B cell (primary cell): ENCODE measurements around the gene PRKCQ.

Source experiments
- EZH2 ChIP-seq: IDR thresholded peaks from 2 replicates; pipeline ENCODE4 v1.6.1; 2012; ENCODE audit warnings: borderline replicate concordance, low read depth, mild to moderate bottlenecking, moderate library complexity, low read length; ENCODE audit not compliant: insufficient read depth, poor library complexity, severe bottlenecking
- TF ChIP-seq, protein P1 (sequence below): fragments of 200-600 bp; IDR thresholded peaks from one replicate; pipeline ENCODE4 v1.8.0; 2022; ENCODE audit warnings: antibody characterized with exemption, mild to moderate bottlenecking

DNA sequence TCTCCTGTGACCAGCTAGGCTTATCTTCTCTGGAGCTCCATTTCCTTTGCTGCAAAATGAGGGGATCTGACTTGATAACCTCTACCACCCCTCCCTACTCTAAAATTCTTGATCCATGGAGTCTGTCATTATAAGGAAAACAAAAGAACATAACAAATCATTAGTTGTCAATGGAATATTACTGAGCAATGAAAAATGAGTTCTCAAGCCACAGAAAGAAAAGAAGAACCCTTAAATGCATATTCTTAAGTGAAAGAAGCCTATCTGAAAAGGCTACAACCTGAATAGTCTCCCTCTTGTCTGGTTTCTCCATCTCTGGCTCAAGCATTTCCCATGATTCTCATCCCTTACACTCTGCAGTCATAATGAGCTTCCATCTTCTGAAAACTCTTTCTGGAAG, 110.4 kb downstream of the PRKCQ start:
- TF ChIP-seq, protein P1, sequence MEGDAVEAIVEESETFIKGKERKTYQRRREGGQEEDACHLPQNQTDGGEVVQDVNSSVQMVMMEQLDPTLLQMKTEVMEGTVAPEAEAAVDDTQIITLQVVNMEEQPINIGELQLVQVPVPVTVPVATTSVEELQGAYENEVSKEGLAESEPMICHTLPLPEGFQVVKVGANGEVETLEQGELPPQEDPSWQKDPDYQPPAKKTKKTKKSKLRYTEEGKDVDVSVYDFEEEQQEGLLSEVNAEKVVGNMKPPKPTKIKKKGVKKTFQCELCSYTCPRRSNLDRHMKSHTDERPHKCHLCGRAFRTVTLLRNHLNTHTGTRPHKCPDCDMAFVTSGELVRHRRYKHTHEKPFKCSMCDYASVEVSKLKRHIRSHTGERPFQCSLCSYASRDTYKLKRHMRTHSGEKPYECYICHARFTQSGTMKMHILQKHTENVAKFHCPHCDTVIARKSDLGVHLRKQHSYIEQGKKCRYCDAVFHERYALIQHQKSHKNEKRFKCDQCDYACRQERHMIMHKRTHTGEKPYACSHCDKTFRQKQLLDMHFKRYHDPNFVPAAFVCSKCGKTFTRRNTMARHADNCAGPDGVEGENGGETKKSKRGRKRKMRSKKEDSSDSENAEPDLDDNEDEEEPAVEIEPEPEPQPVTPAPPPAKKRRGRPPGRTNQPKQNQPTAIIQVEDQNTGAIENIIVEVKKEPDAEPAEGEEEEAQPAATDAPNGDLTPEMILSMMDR, result no peak
- no peak for TF ChIP-seq EZH2
